B cell (primary cell): ENCODE data around the gene VEGFA. TPM values are rescaled to one million over a fixed set of nuclear protein-coding genes. Genes with fewer than 3 reads are reported as not detected.
A peak's percentile ranks its signal among the peaks of the same experiment; 100 is the strongest.

Experiments
- ATAC-seq: fragments of 200-7000 bp; cut with Tn5 transposase; one replicate; pipeline ENCODE4 v1.10.0; 2021; ENCODE audit warnings: low read depth, mild to moderate bottlenecking, moderate number of reproducible peaks, moderate library complexity
- CTCF ChIA-PET: fragments of 350-600 bp; sonication (Branson Sonifier 250); formaldehyde crosslinking; loops from one replicate; lab custom pipeline; 2021; ENCODE audit warnings: antibody characterized with exemption, inconsistent platforms; lab: Charles Lee
- POLR2A ChIA-PET: fragments of 350-600 bp; sonication (Branson Sonifier 250); formaldehyde crosslinking; loops from one replicate; lab custom pipeline; 2021; ENCODE audit warnings: antibody characterized with exemption; lab: Charles Lee
- DNase-seq: peaks from one replicate; pipeline ENCODE4 v3.0.0; 2013
- H2AFZ ChIP-seq: 2 replicates; pipeline ENCODE4 v1.6.1; 2012; ENCODE audit warnings: mild to moderate bottlenecking, low read depth, low read length; ENCODE audit not compliant: insufficient read depth, poor library complexity, severe bottlenecking
- H3K27ac ChIP-seq, 2 donors: 1 replicate in 1 of 2; 2 replicates in 1 of 2; pipeline ENCODE4 v1.5.1; 2012 to 2013; ENCODE audit warnings: low read length in 2 of 2, mild to moderate bottlenecking in 2 of 2, moderate library complexity in 1 of 2
- H3K27me3 ChIP-seq, 4 experiments: fragments of 200-600 bp in 1 of 4; sonication (generic) in 1 of 4; replicated peaks in 1 of 4; 1 replicate in 2 of 4; 2 replicates in 2 of 4; pipeline versions ENCODE4 v1.6.1 to v1.7.0; 2013 to 2016; ENCODE audit warnings: low read length in 3 of 4, mild to moderate bottlenecking in 2 of 4, mixed read lengths in 1 of 4, moderate library complexity in 1 of 4; ENCODE audit not compliant: insufficient read depth in 4 of 4, control insufficient read depth in 3 of 4; ENCODE audit errors: control extremely low read depth in 1 of 4
- H3K36me3 ChIP-seq, 2 experiments: replicated peaks in 1 of 2; 1 replicate in 1 of 2; 2 replicates in 1 of 2; pipeline versions ENCODE4 v1.6.1 to v1.7.1; 2013; ENCODE audit warnings: low read length in 1 of 2; ENCODE audit not compliant: insufficient read depth in 2 of 2, control insufficient read depth in 1 of 2; ENCODE audit errors: control extremely low read depth in 1 of 2, extremely low read depth in 1 of 2
- H3K4me1 ChIP-seq, 2 donors: fragments of 200-600 bp in 1 of 2; sonication (generic) in 1 of 2; 1 replicate in 1 of 2; 2 replicates in 1 of 2; pipeline versions ENCODE4 v1.5.1 to v1.6.1; 2013 to 2017; ENCODE audit warnings: low read length in 2 of 2; ENCODE audit not compliant: control insufficient read depth in 2 of 2, insufficient read depth in 2 of 2
- H3K4me2 ChIP-seq: replicated peaks from 2 replicates; pipeline ENCODE3; 2012; ENCODE audit warnings: mild to moderate bottlenecking, low read depth, low read length; ENCODE audit not compliant: poor library complexity, severe bottlenecking
- H3K4me3 ChIP-seq, 5 experiments: fragments of 200-600 bp in 1 of 5; sonication (generic) in 1 of 5; 1 replicate in 3 of 5; 2 replicates in 2 of 5; pipeline versions ENCODE4 v1.5.1 to v1.7.0; 2011 to 2016; ENCODE audit warnings: low read length in 4 of 5, mild to moderate bottlenecking in 4 of 5, low read depth in 2 of 5, control low read depth in 1 of 5, moderate library complexity in 1 of 5; ENCODE audit not compliant: insufficient read depth in 1 of 5; ENCODE audit errors: control extremely low read depth in 1 of 5, extremely low read depth in 1 of 5
- H3K79me2 ChIP-seq: fragments of 200-600 bp; sonication (generic); one replicate; pipeline ENCODE4 v1.6.0; 2016; ENCODE audit warnings: low read length; ENCODE audit not compliant: control insufficient read depth, insufficient read depth
- H3K9ac ChIP-seq: fragments of 200-600 bp; sonication (generic); 2 replicates; pipeline ENCODE4 v1.6.1; 2017; ENCODE audit warnings: mild to moderate bottlenecking, low read length, moderate library complexity
- H3K9me3 ChIP-seq, 3 donors: one replicate each; pipeline versions ENCODE4 v1.6.1 to v1.7.1; 2013; ENCODE audit warnings: low read length in 2 of 3; ENCODE audit not compliant: control insufficient read depth in 2 of 3, insufficient read depth in 1 of 3; ENCODE audit errors: control extremely low read depth in 1 of 3
- H4K20me1 ChIP-seq: 2 replicates; pipeline ENCODE4 v1.6.0; 2012; ENCODE audit warnings: mild to moderate bottlenecking, low read length; ENCODE audit not compliant: insufficient read depth, control insufficient read depth, poor library complexity, severe bottlenecking
- H3K27ac Mint-ChIP-seq: one replicate; pipeline ENCODE4 v1.8.0; 2021; ENCODE audit warnings: mixed read lengths
- H3K27me3 Mint-ChIP-seq: one replicate; pipeline ENCODE4 v1.8.0; 2021; ENCODE audit warnings: mixed read lengths
- H3K4me1 Mint-ChIP-seq: one replicate; pipeline ENCODE4 v1.8.0; 2021; ENCODE audit warnings: mixed read lengths
- H3K4me3 Mint-ChIP-seq: one replicate; pipeline ENCODE4 v1.8.0; 2021; ENCODE audit warnings: mixed read lengths
- H3K9me3 Mint-ChIP-seq: one replicate; pipeline ENCODE4 v1.8.0; 2022; ENCODE audit warnings: mixed read lengths; ENCODE audit not compliant: insufficient read depth
- CTCF ChIP-seq: fragments of 200-600 bp; IDR thresholded peaks from one replicate; pipeline ENCODE4 v1.8.0; 2022; ENCODE audit warnings: antibody characterized with exemption, mild to moderate bottlenecking
- EZH2 ChIP-seq: IDR thresholded peaks from 2 replicates; pipeline ENCODE4 v1.6.1; 2012; ENCODE audit warnings: borderline replicate concordance, low read depth, mild to moderate bottlenecking, moderate library complexity, low read length; ENCODE audit not compliant: insufficient read depth, poor library complexity, severe bottlenecking
- WGBS: methylation state at CpG from one replicate; pipeline ENCODE4 v1.1.5; 2013; ENCODE audit warnings: missing lambda C conversion rate; ENCODE audit not compliant: insufficient coverage; 5-methylcytosine and 5-hydroxymethylcytosine counted together
- intact Hi-C: fragments of 100-400 bp; cut with micrococcal nuclease; formaldehyde crosslinking; loops from one replicate; pipeline ENCODE4 v1.10.0; 2022
- polyA plus RNA-seq: library from polyadenylated mRNA; depleted of rRNA; stranded (reverse); fragments of >200 nt; gene quantifications from 2 replicates; pipeline ENCODE4 v1.2.3, GENCODE V29; 2012
- total RNA-seq, 2 donors: library from RNA; stranded (reverse); fragments of 120-200 nt in 1 of 2; gene quantifications; 1 replicate in 1 of 2; 2 replicates in 1 of 2; pipeline versions ENCODE4 v1.2.3 to v1.2.4, GENCODE V29; 2013 to 2022

VEGFA gene
- total and polyA plus RNA-seq, 2 donors (not counting 1 experiment from before 2014, with no cell fraction given), result 3.9 to 6.4 TPM

GRCh38 chr6:43758617-43759050 is 11.4 kb upstream of the VEGFA start:
- Mint-ChIP-seq H3K27ac (no peak overlapping the region), H3K4me3 (no peak overlapping the region), H3K4me1 (peaks cover 3% of the 10 kb centered on the region), H3K9me3 (no peaks in the 10 kb centered on the region), H3K27me3 (peaks cover 18% of the 10 kb centered on the region)
- TF ChIP-seq CTCF, result peak; percentile 66
- TF ChIP-seq EZH2, result no peak
- H2AFZ ChIP-seq, result no peak overlapping the region
- no peak overlapping the region for H3K9ac ChIP-seq
- intact Hi-C loops, result loop anchor here (5.0 kb wide), 1 partner anchor 36 kb away; no protein-coding TSS in a partner anchor
- POLR2A ChIA-PET, result no interaction called here
- ATAC-seq (peak; percentile 66), DNase-seq (peak; percentile 34)
- CTCF ChIA-PET, result interaction anchor here (1.7 to 6.7 kb wide), 3 partner anchors 11 to 92 kb away, joined by 6 to 35 read pairs (median 12); partner anchors contain the start of gene VEGFA
- H3K9me3 ChIP-seq, result no peaks in the 10 kb centered on the region
- WGBS, result 60% methylated on average over 8 of the region's 9 CpGs
- no peak overlapping the region for H3K4me3 ChIP-seq
- peaks cover 0 to 3% (median 0%) of the 10 kb centered on the region in 4 experiments for H3K27me3 ChIP-seq
- H3K79me2 ChIP-seq, result no peaks in the 10 kb centered on the region
- H4K20me1 ChIP-seq, result no peaks in the 10 kb centered on the region
- H3K27ac ChIP-seq, result no peak overlapping the region
- no peaks in the 10 kb centered on the region for H3K4me1 ChIP-seq
- no peaks in the 10 kb centered on the region for H3K36me3 ChIP-seq
- no peak overlapping the region for H3K4me2 ChIP-seq

GRCh38 chr6:43759136-43759906 is 10.7 kb upstream of the VEGFA start:
- H3K4me3 ChIP-seq, result no peak overlapping the region
- CTCF ChIA-PET, result interaction anchor here (1.0 to 6.7 kb wide), 4 partner anchors 10 to 93 kb away, joined by 3 to 35 read pairs (median 9); partner anchors contain the start of gene VEGFA
- no peaks in the 10 kb centered on the region for H4K20me1 ChIP-seq
- H3K79me2 ChIP-seq, result no peaks in the 10 kb centered on the region
- H3K9me3 ChIP-seq, result no peaks in the 10 kb centered on the region
- H3K27me3 Mint-ChIP-seq, result peaks cover 17% of the 10 kb centered on the region
- no peak overlapping the region for H2AFZ ChIP-seq
- peaks cover 3% of the 10 kb centered on the region for H3K4me1 Mint-ChIP-seq
- H3K4me2 ChIP-seq, result no peak overlapping the region
- no peak for DNase-seq
- H3K36me3 ChIP-seq, result no peaks in the 10 kb centered on the region
- no peak for ATAC-seq
- no peak overlapping the region for H3K4me3 Mint-ChIP-seq
- WGBS, result 79% methylated on average over 4 of the region's 7 CpGs
- TF ChIP-seq EZH2 (no peak), CTCF (no peak)
- H3K27me3 ChIP-seq, result peaks cover 0 to 3% (median 0%) of the 10 kb centered on the region in 4 experiments
- H3K9ac ChIP-seq, result no peak overlapping the region
- no peak overlapping the region for H3K27ac Mint-ChIP-seq
- no peak overlapping the region for H3K27ac ChIP-seq
- H3K9me3 Mint-ChIP-seq, result no peaks in the 10 kb centered on the region
- intact Hi-C loops, result loop anchor here (5.0 kb wide), 1 partner anchor 37 kb away; no protein-coding TSS in a partner anchor
- POLR2A ChIA-PET, result no interaction called here
- no peaks in the 10 kb centered on the region for H3K4me1 ChIP-seq
